Erythroblast (primary cell): ENCODE results near the gene GBX1.

ENCODE experiments used
- GATA1 ChIP-seq: IDR thresholded peaks from 2 replicates; pipeline ENCODE4 v1.6.1; 2011; ENCODE audit warnings: low read depth, mild to moderate bottlenecking, control low read depth, low read length, moderate library complexity
- POLR2A ChIP-seq: IDR thresholded peaks from 2 replicates; pipeline ENCODE4 v1.6.1; 2011; ENCODE audit warnings: mild to moderate bottlenecking, low read length

DNA sequence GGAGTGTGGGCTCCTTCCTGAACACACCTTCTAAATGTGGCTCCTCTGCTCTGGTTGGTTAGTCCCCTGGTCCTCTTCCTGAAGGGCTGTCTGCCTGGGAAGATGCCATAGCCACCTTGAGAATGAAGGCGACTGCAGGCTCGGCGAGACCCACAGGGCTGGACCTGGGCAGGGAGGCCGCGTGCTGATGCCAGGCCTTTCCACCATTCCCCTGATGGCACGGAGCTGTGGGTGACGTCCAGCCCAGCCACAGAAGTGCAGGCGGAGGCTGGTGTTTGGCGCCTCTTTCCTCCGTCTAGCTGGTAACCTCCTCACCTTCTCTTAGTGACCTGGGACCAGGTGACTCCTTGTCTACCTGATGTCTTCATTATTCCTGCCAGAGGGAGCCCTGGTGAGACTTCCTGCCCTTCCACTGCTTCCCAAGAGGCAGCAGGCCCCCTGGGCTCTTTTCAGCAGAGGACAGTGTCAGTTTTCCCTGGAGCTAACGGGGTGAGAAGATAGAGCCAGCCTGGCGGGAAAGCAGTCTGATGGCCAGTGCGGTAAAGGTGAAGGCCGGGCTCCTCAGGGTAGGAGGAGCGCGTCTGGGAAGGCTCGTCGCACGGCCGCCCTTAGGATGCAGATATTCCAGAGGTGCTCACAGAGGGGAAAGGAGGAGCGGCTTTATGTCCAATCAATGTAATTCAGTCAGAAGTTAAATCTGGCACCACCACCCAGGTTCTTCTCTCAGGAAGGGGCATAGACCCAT is 34.9 kb downstream of the GBX1 start:
- TF ChIP-seq POLR2A (no peak), GATA1 (no peak)
